HCT116 (cell line): ENCODE results near the gene IDS. TPM values are rescaled to one million over a fixed set of nuclear protein-coding genes. Genes with fewer than 3 reads are reported as not detected.
A peak's percentile ranks its signal among the peaks of the same experiment; 100 is the strongest.

ENCODE experiments used
- ATAC-seq: fragments of 200-7000 bp; cut with Tn5 transposase; 2 replicates; pipeline ENCODE4 v1.9.1; 2020; ENCODE audit warnings: mild to moderate bottlenecking, moderate library complexity
- BruUV-seq: library from RNA; stranded (reverse); fragments of 400-500 nt; replicated peaks from 2 replicates; lab custom pipeline; 2021; lab: Mats Ljungman, UMichigan
- CTCF ChIA-PET: fragments of 300-600 bp; sonication (Branson Sonifier 250); formaldehyde crosslinking; loops from one replicate; lab custom pipeline; 2021; ENCODE audit warnings: antibody characterized with exemption; lab: Charles Lee
- POLR2A ChIA-PET: fragments of 300-600, 350-600 bp; sonication (Branson Sonifier 250); formaldehyde crosslinking; loops from one replicate; lab custom pipeline; 2021; ENCODE audit warnings: antibody characterized with exemption; lab: Charles Lee
- RAD21 ChIA-PET, 2 experiments: fragments of 300-600 bp; sonication (Branson Sonifier 250); formaldehyde crosslinking; loops; one replicate each; lab custom pipeline; 2023; ENCODE audit warnings: low total read pairs in 2 of 2; ENCODE audit not compliant: uncharacterized antibody in 2 of 2, unreplicated experiment in 2 of 2, low non-redundant PET in 1 of 2; lab: Charles Lee
- DNase-seq: peaks from one replicate; pipeline ENCODE4 v3.0.0-alpha.2; 2010; ENCODE audit warnings: low read depth, low spot score
- H2AFZ ChIP-seq: fragments of 200-600 bp; shearing (Covaris generic), sonication (generic); 2 replicates; pipeline ENCODE4 v1.6.1; 2017; ENCODE audit warnings: low read depth, mixed run types, mixed read lengths, antibody characterized with exemption, low read length; ENCODE audit not compliant: poor library complexity, severe bottlenecking
- H3K27ac ChIP-seq: 2 replicates; pipeline ENCODE4 v1.5.1; 2012; ENCODE audit warnings: low read depth, low read length
- H3K27me3 ChIP-seq: fragments of 200-600 bp; sonication (generic); 2 replicates; pipeline ENCODE4 v1.6.1; 2016; ENCODE audit warnings: mixed run types, low read length, mixed read lengths; ENCODE audit not compliant: insufficient read depth
- H3K36me3 ChIP-seq, 2 experiments: fragments of 200-500 bp in 1 of 2; fragments of 200-600 bp in 1 of 2; sonication (Bioruptor generic) in 1 of 2; sonication (generic) in 1 of 2; 2 replicates each; pipeline versions ENCODE4 v1.5.1 to v1.6.1; 2014 to 2016; ENCODE audit warnings: low read length in 2 of 2, inconsistent platforms in 1 of 2, mixed read lengths in 1 of 2, mixed run types in 1 of 2; ENCODE audit not compliant: insufficient read depth in 2 of 2, control insufficient read depth in 1 of 2
- H3K4me1 ChIP-seq, 2 experiments: fragments of 200-600 bp in 1 of 2; sonication (generic) in 1 of 2; 2 replicates each; pipeline versions ENCODE4 v1.5.1 to v1.6.1; 2012 to 2017; ENCODE audit warnings: low read length in 2 of 2, inconsistent platforms in 1 of 2, mild to moderate bottlenecking in 1 of 2, mixed read lengths in 1 of 2, mixed run types in 1 of 2, moderate library complexity in 1 of 2; ENCODE audit not compliant: insufficient read depth in 2 of 2, control insufficient read depth in 1 of 2
- H3K4me2 ChIP-seq: fragments of 200-600 bp; sonication (generic); 2 replicates; pipeline ENCODE4 v1.6.1; 2017; ENCODE audit warnings: mixed run types, low read length, mixed read lengths
- H3K4me3 ChIP-seq, 2 experiments: fragments of 200-600 bp in 1 of 2; sonication (generic) in 1 of 2; replicated peaks in 1 of 2; 2 replicates each; pipeline ENCODE4 v1.5.1; 2011 to 2016; ENCODE audit warnings: low read length in 2 of 2, control low read depth in 1 of 2, low read depth in 1 of 2, mild to moderate bottlenecking in 1 of 2, mixed read lengths in 1 of 2, mixed run types in 1 of 2
- H3K79me2 ChIP-seq: fragments of 200-600 bp; sonication (generic); 2 replicates; pipeline ENCODE4 v1.6.1; 2017; ENCODE audit warnings: mild to moderate bottlenecking, mixed run types, low read length, moderate library complexity, mixed read lengths; ENCODE audit not compliant: insufficient read depth
- H3K9ac ChIP-seq: fragments of 200-600 bp; sonication (generic); 2 replicates; pipeline ENCODE4 v1.6.1; 2016; ENCODE audit warnings: low read length, mixed read lengths
- H3K9me2 ChIP-seq: fragments of 200-600 bp; sonication (generic), shearing (Covaris generic); 2 replicates; pipeline ENCODE4 v1.6.1; 2017; ENCODE audit warnings: mixed run types, mild to moderate bottlenecking, moderate library complexity; ENCODE audit not compliant: insufficient read depth
- H3K9me3 ChIP-seq, 2 experiments: fragments of 200-500 bp in 1 of 2; fragments of 200-600 bp in 1 of 2; sonication (Bioruptor generic) in 1 of 2; sonication (generic) in 1 of 2; 2 replicates each; pipeline ENCODE4 v1.6.1; 2014 to 2017; ENCODE audit warnings: low read length in 2 of 2, mixed read lengths in 2 of 2, inconsistent platforms in 1 of 2, low read depth in 1 of 2, mild to moderate bottlenecking in 1 of 2, mixed run types in 1 of 2, moderate library complexity in 1 of 2; ENCODE audit not compliant: control insufficient read depth in 1 of 2, insufficient read depth in 1 of 2
- H4K20me1 ChIP-seq: fragments of 200-600 bp; sonication (generic), shearing (Covaris generic); 2 replicates; pipeline ENCODE4 v1.6.1; 2017; ENCODE audit warnings: mixed run types, mild to moderate bottlenecking, moderate library complexity; ENCODE audit not compliant: insufficient read depth
- ATF3 ChIP-seq: IDR thresholded peaks from 2 replicates; pipeline ENCODE4 v1.6.1; 2012
- CEBPB ChIP-seq: IDR thresholded peaks from 2 replicates; pipeline ENCODE4 v1.6.1; 2012; ENCODE audit warnings: low read depth
- CTCF ChIP-seq, 3 experiments: fragments of 200-600 bp in 1 of 3; sonication (generic) in 1 of 3; IDR thresholded peaks in 2 of 3; conservative IDR thresholded peaks in 1 of 3; 2 replicates each; pipeline ENCODE4 v1.5.1; 2012 to 2017; ENCODE audit warnings: low read depth in 2 of 3, low read length in 2 of 3, antibody characterized with exemption in 1 of 3, borderline replicate concordance in 1 of 3, control low read depth in 1 of 3, mild to moderate bottlenecking in 1 of 3, mixed read lengths in 1 of 3, mixed run types in 1 of 3, moderate library complexity in 1 of 3; ENCODE audit not compliant: insufficient read depth in 1 of 3
- ELF1 ChIP-seq: IDR thresholded peaks from 2 replicates; pipeline ENCODE4 v1.6.1; 2012; ENCODE audit warnings: low read depth, borderline replicate concordance
- MAX ChIP-seq: IDR thresholded peaks from 2 replicates; pipeline ENCODE4 v1.6.1; 2012
- RAD21 ChIP-seq: IDR thresholded peaks from 2 replicates; pipeline ENCODE4 v1.6.1; 2012; ENCODE audit warnings: low read depth, mild to moderate bottlenecking
- REST ChIP-seq: IDR thresholded peaks from 2 replicates; pipeline ENCODE4 v1.6.1; 2012; ENCODE audit warnings: low read depth
- SRF ChIP-seq: IDR thresholded peaks from 2 replicates; pipeline ENCODE4 v1.6.1; 2012; ENCODE audit warnings: low read depth
- TCF7L2 ChIP-seq: IDR thresholded peaks from 2 replicates; pipeline ENCODE4 v1.7.0; 2011; ENCODE audit warnings: borderline replicate concordance, inconsistent platforms; ENCODE audit not compliant: insufficient read depth, insufficient read length; ENCODE audit errors: extremely low read depth
- ZNF274 ChIP-seq: fragments of 200-500 bp; sonication (Bioruptor generic); IDR thresholded peaks from 2 replicates; pipeline ENCODE4 v1.6.1; 2014; ENCODE audit warnings: mild to moderate bottlenecking, low read depth, low read length, inconsistent platforms
- intact Hi-C: fragments of 100-400 bp; cut with micrococcal nuclease; formaldehyde crosslinking; loops from 2 replicates; pipeline ENCODE4 v1.10.0; 2022
- total RNA-seq: library from RNA; stranded (reverse); gene quantifications from one replicate; pipeline ENCODE4 v1.2.1, GENCODE V29; 2021; ENCODE audit not compliant: unreplicated experiment

The IDS gene
- total RNA-seq, 1 experiment from 2014 or later: 42.0 TPM

- POLR2A ChIA-PET: no interaction called here
- Histone ChIP-seq H3K4me1 (peaks cover 10 to 30% of the 10 kb centered on the region in 2 experiments), H3K9me3 (no peaks in the 10 kb centered on the region), H3K4me3 (no peak overlapping the region), H3K4me2 (no peak overlapping the region), H3K36me3 (peaks cover 4 to 7% of the 10 kb centered on the region in 2 experiments; a peak in 3 of 4 replicates), H3K9ac (no peak overlapping the region), H3K79me2 (no peaks in the 10 kb centered on the region), H4K20me1 (no peaks in the 10 kb centered on the region), H3K27me3 (no peaks in the 10 kb centered on the region), H3K9me2 (no peaks in the 10 kb centered on the region), H2AFZ (no peak overlapping the region), H3K27ac (no peak overlapping the region)
- CTCF ChIA-PET: interaction anchor here (1.0 kb wide), 1 partner anchor 18 kb away, joined by 5 read pairs; no protein-coding TSS in a partner anchor
- TF ChIP-seq CTCF (IDR thresholded peaks at IDR 0.05 in 2 of 3, conservative IDR thresholded peaks at IDR 0.05 in 1 of 3; ENCODE audit: borderline replicate concordance in 1 of 3, insufficient read depth in 1 of 3, low read depth in 2 of 3, low read length in 2 of 3) (0 out of 6 replicates have a peak, but pooled peaks of 1 of the 3 experiments have one; percentile 3), SRF (no peak)
- no TSS peak for BruUV-seq
- peak; percentile 60 for ATAC-seq
- RAD21 ChIA-PET: no interaction called here
- no peak for DNase-seq
- intact Hi-C loops: loop anchor here (5.0 kb wide), 1 partner anchor 468 kb away; no protein-coding TSS in a partner anchor
These were observed 11.2 kb downstream of the IDS start for GRCh38 chrX:149493567-149494562.

- DNase-seq (no peak), ATAC-seq (no peak)
- no peaks in the 10 kb centered on the region for H3K9me3 ChIP-seq
- POLR2A ChIA-PET: no interaction called here
- no peaks in the 10 kb centered on the region for H4K20me1 ChIP-seq
- peaks cover 10 to 30% of the 10 kb centered on the region in 2 experiments for H3K4me1 ChIP-seq
- RAD21 ChIA-PET: no interaction called here
- no peaks in the 10 kb centered on the region for H3K9me2 ChIP-seq
- H3K79me2 ChIP-seq: no peaks in the 10 kb centered on the region
- no peak overlapping the region for H3K4me2 ChIP-seq
- H3K9ac ChIP-seq: no peak overlapping the region
- intact Hi-C loops: loop anchor here (5.0 kb wide), 1 partner anchor 470 kb away; no protein-coding TSS in a partner anchor
- peaks cover 5 to 7% of the 10 kb centered on the region in 2 experiments; a peak in 3 of 4 replicates for H3K36me3 ChIP-seq
- H2AFZ ChIP-seq: no peak overlapping the region
- TF ChIP-seq REST (no peak), ATF3 (no peak), RAD21 (no peak), CEBPB (no peak), ZNF274 (no peak), TCF7L2 (no peak), MAX (no peak), ELF1 (no peak)
- CTCF ChIA-PET: no interaction called here
- H3K4me3 ChIP-seq: no peak overlapping the region
- no TSS peak for BruUV-seq
- no peaks in the 10 kb centered on the region for H3K27me3 ChIP-seq
- no peak overlapping the region for H3K27ac ChIP-seq
These were observed 13.3 kb downstream of the IDS start for GRCh38 chrX:149491812-149492211.
